ENCODE data around the gene DNM1L.

DNA sequence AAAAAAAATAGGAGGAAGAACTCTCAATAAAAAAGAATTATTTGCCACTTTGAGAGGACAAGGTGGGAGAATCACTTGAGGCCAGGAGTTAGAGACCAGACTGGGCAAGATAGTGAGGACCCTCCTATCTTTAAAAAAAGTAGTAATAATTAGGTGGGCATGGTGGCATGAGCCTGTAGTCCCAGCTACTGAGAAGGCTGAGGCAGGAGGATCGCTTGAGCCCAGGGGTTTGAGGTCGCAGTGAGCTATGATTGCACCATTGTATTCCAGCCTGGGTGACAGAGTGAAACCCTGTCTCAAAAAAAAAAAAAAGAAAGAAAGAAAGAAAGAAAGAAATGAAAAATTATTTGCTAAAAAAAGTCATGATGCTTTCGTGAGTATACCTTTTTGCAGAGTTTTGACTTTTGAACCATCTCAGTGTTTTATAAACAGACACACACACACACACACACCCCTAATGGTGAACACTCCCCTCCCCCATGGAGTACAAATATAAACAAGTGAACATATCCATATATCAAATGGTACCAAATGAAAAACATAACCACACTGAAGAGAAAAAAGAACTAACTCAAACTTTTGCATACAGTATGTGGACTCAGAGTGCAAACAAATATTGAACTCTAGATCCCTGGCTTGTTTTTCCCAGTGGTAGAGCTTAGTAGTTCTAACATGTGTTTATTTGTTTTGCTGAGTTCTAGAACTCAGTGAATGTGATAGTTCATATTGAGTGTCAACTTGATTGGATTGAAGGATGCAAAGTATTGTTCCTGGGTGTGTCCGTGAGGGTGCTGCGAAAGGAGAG lies 27.7 kb upstream of the DNM1L start:
- TF ChIP-seq, protein P1, sequence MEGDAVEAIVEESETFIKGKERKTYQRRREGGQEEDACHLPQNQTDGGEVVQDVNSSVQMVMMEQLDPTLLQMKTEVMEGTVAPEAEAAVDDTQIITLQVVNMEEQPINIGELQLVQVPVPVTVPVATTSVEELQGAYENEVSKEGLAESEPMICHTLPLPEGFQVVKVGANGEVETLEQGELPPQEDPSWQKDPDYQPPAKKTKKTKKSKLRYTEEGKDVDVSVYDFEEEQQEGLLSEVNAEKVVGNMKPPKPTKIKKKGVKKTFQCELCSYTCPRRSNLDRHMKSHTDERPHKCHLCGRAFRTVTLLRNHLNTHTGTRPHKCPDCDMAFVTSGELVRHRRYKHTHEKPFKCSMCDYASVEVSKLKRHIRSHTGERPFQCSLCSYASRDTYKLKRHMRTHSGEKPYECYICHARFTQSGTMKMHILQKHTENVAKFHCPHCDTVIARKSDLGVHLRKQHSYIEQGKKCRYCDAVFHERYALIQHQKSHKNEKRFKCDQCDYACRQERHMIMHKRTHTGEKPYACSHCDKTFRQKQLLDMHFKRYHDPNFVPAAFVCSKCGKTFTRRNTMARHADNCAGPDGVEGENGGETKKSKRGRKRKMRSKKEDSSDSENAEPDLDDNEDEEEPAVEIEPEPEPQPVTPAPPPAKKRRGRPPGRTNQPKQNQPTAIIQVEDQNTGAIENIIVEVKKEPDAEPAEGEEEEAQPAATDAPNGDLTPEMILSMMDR (IDR thresholded peaks at IDR 0.05): no peak
- TF ChIP-seq POLR2AphosphoS5 (IDR thresholded peaks at IDR 0.05): no peak
- TF ChIP-seq EP300 (IDR thresholded peaks at IDR 0.05): no peak
